CD4-positive, alpha-beta T cell treated with Interferon alpha-2 for 1 hour (primary cell): Measurements from ENCODE around the gene FBXW12.

Source experiments
- DNase-seq, 2 donors: peaks; one replicate each; pipeline ENCODE4 v3.0.0-alpha.2; 2020 to 2022

FBXW12 gene

GRCh38 chr3:48436855-48437254, 64.8 kb downstream of the FBXW12 start:
- no peak for DNase-seq

GRCh38 chr3:48437812-48438211, 65.8 kb downstream of the FBXW12 start:
- DNase-seq = no peak

GRCh38 chr3:48439820-48440589, 68.0 kb downstream of the FBXW12 start, which contains the start of the genes CCDC51 and TMA7:
Gene CCDC51, minus strand, starts transcription at chr3:48440119. Its CDS starts 4,991 bp downstream, at chr3:48435128.
Gene TMA7, plus strand, starts transcription at chr3:48440257. Its CDS starts 40 bp downstream, at chr3:48440297.
- DNase-seq = peak; percentile 97 to 98

GRCh38 chr3:48440590-48440958, 68.6 kb downstream of the FBXW12 start:
- DNase-seq = peak in 1 of 2 donors; percentile 30

- DNase-seq = no peak
These were observed 69.9 kb downstream of the FBXW12 start for GRCh38 chr3:48441940-48442339.
